Sigmoid colon (tissue), 4 donors: ENCODE measurements around the gene KYAT1.

Experiments
- CTCF ChIP-seq, 4 experiments: fragments of 450-650 bp in 3 of 4; fragments of 200-600 bp in 1 of 4; IDR thresholded peaks; one replicate each; pipeline ENCODE4 v1.5.1; 2016 to 2019; ENCODE audit warnings: antibody characterized with exemption in 4 of 4, mild to moderate bottlenecking in 3 of 4, moderate library complexity in 2 of 4
- EP300 ChIP-seq, 4 donors: sonication (generic); formaldehyde crosslinking; IDR thresholded peaks; one replicate each; pipeline ENCODE4 v1.6.1; 2017; ENCODE audit warnings: antibody characterized with exemption in 4 of 4
- POLR2A ChIP-seq, 2 donors: fragments of 450-650 bp; IDR thresholded peaks; one replicate each; pipeline ENCODE4 v1.6.1; 2016; ENCODE audit warnings: antibody characterized with exemption in 2 of 2, mild to moderate bottlenecking in 2 of 2, moderate library complexity in 2 of 2

GRCh38 chr9:128905964-128906363, 24.2 kb upstream of the KYAT1 start:
- TF ChIP-seq CTCF (IDR thresholded peaks at IDR 0.05) (no peak), POLR2A (IDR thresholded peaks at IDR 0.05) (no peak), EP300 (IDR thresholded peaks at IDR 0.05) (no peak)
